ENCODE data around the gene KIFAP3. TPM values are rescaled to one million over a fixed set of nuclear protein-coding genes. Genes with fewer than 3 reads are reported as not detected.
"Not testable (repeated sequence)": the region's sequence is repeated elsewhere in the genome, so short reads cannot be mapped to it uniquely, and the experiment has no call there.

KIFAP3 gene
- polyA plus RNA-seq, 3 donors from 2014 or later = 19.2 to 29.8 (median 28.9) TPM

DNA sequence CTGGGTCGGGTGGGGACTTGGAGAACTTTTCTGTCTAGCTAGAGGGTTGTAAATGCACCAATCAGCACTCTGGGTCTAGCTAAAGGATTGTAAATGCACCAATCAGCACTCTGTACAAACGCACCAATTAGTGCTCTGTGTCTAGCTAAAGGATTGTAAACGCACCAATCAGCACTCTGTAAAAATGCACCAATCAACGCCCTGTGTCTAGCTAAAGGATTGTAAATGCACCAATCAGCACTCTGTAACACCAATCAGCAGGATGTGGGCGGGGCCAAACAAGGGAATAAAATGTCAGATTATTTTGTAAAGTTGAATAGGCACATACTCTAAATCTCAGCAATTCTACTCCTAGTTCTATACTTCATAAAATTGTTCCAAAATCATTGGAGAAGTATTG lies 2.5 kb upstream of the KIFAP3 start:
- peaks cover 31 to 40% of the 10 kb centered on the region in 2 donors for H3K4me1 Mint-ChIP-seq
- H3K27me3 Mint-ChIP-seq (ENCODE audit: low read depth in 3 of 3) = peaks cover 8 to 15% (median 10%) of the 10 kb centered on the region in 3 donors
- H3K9me3 Mint-ChIP-seq = peaks cover 3 to 14% (median 7%) of the 10 kb centered on the region in 6 donors
- H3K36me3 Mint-ChIP-seq, DNase-seq, H3K4me3 Mint-ChIP-seq, H3K27ac Mint-ChIP-seq: not testable (repeated sequence)

DNA sequence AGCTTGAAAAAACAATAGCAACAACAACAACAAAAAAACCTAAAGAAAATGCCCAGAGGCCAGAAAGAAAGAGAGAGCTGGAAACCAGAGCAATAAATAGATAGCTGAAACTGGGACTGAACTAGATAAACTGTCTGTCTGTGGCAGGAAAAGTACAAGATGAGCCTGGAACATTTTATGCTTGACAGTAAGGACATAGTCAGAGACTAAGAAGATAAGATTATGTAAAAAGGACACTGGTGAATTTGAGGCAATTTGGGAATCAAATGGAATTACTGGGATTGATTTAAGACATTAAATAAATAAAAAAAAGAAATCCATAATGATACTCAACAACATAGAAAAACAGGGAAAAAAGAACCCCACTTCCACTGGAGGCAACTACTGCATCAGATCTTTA lies 1.7 kb upstream of the KIFAP3 start:
- DNase-seq = no peak
- H3K27me3 Mint-ChIP-seq (ENCODE audit: low read depth in 3 of 3) = peaks cover 8 to 12% (median 10%) of the 10 kb centered on the region in 3 donors
- peak overlapping the region in 1 of 6 donors; percentile 59 for H3K27ac Mint-ChIP-seq
- H3K4me3 Mint-ChIP-seq = no peak overlapping the region
- peaks cover 3 to 8% (median 5%) of the 10 kb centered on the region in 3 donors for H3K36me3 Mint-ChIP-seq
- peaks cover 3 to 14% (median 7%) of the 10 kb centered on the region in 6 donors for H3K9me3 Mint-ChIP-seq
- peaks cover 36 to 45% of the 10 kb centered on the region in 2 donors for H3K4me1 Mint-ChIP-seq

DNA sequence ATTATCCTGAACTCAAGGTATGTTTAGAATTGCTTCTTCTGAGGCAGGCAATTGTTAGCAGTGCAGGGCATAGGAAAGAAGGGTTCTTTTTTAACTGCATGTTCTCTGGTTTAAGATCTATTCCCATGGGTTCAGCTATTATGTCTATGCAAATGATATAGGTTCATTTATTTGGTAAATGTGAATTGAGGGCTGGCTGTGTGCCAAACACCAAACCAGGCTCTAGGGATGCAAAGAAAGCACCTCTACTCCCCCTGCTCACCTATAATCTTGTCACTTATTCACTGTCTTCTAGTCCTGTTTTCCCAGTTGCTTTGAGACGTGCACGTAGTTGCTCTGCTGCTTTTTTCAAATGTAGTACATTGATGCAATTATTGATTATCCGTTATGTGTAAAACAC lies 691 bp upstream of the KIFAP3 start:
- Mint-ChIP-seq H3K4me3 (peak overlapping the region; percentile 89 to 98 (median 95)), H3K36me3 (peaks cover 3 to 11% (median 5%) of the 10 kb centered on the region in 3 donors), H3K4me1 (peaks cover 44 to 55% of the 10 kb centered on the region in 2 donors), H3K9me3 (peaks cover 3 to 14% (median 7%) of the 10 kb centered on the region in 6 donors), H3K27me3 (ENCODE audit: low read depth in 3 of 3) (peaks cover 8 to 12% (median 10%) of the 10 kb centered on the region in 3 donors), H3K27ac (peak overlapping the region; percentile 93 to 99 (median 98))
- DNase-seq = no peak

DNA sequence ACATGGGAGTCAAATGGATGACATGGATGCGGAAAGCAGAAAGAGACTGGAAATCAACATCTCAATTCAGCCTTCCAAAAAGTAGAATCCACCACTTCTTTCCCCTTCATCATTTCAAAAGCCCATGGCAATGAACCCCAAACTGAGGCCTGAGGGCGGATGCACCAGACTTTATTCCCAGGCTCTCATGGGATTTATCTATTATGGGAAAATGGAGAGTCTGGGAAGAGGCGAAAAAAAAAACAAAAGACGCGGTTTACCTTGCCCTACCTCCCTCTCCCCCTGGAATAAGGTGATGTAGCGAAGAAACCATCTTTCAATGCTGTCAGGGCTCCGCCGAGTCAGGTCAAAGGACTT lies 624 bp downstream of the KIFAP3 start:
- no peak for DNase-seq
- Mint-ChIP-seq H3K9me3 (peaks cover 0 to 7% (median under 1%) of the 10 kb centered on the region in 6 donors), H3K4me3 (peak overlapping the region; percentile 89 to 98 (median 95)), H3K4me1 (peaks cover 54 to 68% of the 10 kb centered on the region in 2 donors), H3K27me3 (ENCODE audit: low read depth in 3 of 3) (peaks cover 8 to 12% (median 10%) of the 10 kb centered on the region in 3 donors), H3K27ac (peak overlapping the region; percentile 93 to 99 (median 98)), H3K36me3 (peaks cover 0 to 7% (median 5%) of the 10 kb centered on the region in 3 donors)

DNA sequence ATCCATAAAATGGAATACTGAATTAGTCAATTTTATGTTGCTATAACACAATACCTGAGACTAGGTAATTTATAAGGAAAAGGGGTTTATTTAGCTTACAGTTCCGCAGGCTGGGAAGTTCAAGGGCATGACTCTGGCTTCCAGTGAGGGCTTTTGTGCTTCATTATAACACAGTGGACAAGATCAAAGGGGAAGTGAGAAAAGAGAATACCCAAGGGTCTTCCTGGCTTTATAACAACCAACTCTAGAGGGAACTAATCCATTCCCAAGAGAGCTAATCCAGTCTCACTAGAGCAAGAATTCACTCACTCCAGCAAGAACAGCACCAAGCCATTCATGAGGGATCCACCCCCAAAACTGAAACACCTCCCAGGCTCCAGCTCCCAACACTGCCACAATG lies 3.1 kb downstream of the KIFAP3 start:
- H3K27ac Mint-ChIP-seq = peak overlapping the region in 4 of 6 donors; percentile 6 to 45 (median 15)
- H3K4me3 Mint-ChIP-seq = no peak overlapping the region
- peaks cover 75 to 93% of the 10 kb centered on the region in 2 donors for H3K4me1 Mint-ChIP-seq
- peaks cover 0 to 7% (median 0%) of the 10 kb centered on the region in 3 donors for H3K36me3 Mint-ChIP-seq
- H3K27me3 Mint-ChIP-seq (ENCODE audit: low read depth in 3 of 3) = peaks cover 7 to 10% (median 8%) of the 10 kb centered on the region in 3 donors
- H3K9me3 Mint-ChIP-seq = no peaks in the 10 kb centered on the region
- DNase-seq = no peak

DNA sequence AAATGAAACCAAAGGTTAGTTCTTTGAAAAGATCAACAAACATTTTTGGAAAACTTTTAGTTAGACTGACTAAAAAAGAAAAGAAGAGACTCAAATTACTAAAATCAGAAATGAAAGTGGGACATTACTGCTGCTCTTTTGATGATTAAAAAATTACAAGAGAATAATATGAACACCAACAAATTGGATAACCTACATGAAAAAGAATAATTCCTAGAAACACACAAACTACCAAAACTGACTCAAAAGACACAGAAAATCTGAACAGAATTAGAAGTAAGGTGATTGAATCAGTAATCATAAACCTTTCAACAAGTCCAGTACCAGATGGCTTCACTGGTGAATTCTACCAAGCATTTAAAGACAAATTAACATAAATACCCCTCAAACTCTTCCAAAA lies 5.6 kb downstream of the KIFAP3 start:
- Mint-ChIP-seq H3K27me3 (ENCODE audit: low read depth in 3 of 3) (peaks cover 0 to 2% (median under 1%) of the 10 kb centered on the region in 3 donors), H3K9me3 (no peaks in the 10 kb centered on the region), H3K4me3 (peak overlapping the region; percentile 9 to 67 (median 40)), H3K4me1 (peaks cover 59 to 85% of the 10 kb centered on the region in 2 donors), H3K36me3 (peaks cover 0 to 7% (median 0%) of the 10 kb centered on the region in 3 donors), H3K27ac (peak overlapping the region; percentile 58 to 84 (median 76))
- DNase-seq = no peak

DNA sequence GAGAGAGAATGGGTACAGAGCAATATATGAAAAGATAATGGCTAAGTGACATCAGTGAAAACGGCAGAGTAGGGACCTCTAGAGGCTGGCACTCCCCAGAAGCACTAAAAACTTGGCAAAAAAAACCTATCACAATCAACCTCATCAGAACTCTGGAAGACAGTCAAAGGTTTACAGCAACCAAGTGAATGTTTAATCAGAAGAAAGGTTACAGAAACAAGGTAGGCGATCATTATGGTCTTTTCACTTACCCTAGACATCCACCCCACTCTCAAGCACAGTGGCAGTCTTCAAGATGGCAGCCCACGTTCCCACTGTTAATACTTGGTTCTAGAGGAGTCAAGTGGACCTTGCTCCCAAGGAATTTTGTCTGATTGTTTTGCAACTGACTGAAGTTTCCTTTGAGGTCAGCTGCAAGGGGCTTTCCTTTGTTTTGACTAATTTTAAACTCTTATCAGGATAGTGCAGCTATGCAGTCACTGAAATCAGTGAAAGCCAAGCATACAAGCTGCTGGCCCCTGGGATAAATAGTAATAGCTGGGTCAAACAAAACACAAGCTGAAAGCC lies 7.2 kb downstream of the KIFAP3 start:
- Mint-ChIP-seq H3K36me3 (peaks cover 0 to 7% (median 3%) of the 10 kb centered on the region in 3 donors), H3K4me3 (peak overlapping the region in 2 of 5 donors; percentile 14 to 21), H3K9me3 (no peaks in the 10 kb centered on the region), H3K4me1 (peaks cover 57 to 85% of the 10 kb centered on the region in 2 donors), H3K27me3 (ENCODE audit: low read depth in 3 of 3) (peaks cover 0 to 2% (median 0%) of the 10 kb centered on the region in 3 donors), H3K27ac (peak overlapping the region in 4 of 6 donors; percentile 13 to 76 (median 66))
- DNase-seq = no peak

DNA sequence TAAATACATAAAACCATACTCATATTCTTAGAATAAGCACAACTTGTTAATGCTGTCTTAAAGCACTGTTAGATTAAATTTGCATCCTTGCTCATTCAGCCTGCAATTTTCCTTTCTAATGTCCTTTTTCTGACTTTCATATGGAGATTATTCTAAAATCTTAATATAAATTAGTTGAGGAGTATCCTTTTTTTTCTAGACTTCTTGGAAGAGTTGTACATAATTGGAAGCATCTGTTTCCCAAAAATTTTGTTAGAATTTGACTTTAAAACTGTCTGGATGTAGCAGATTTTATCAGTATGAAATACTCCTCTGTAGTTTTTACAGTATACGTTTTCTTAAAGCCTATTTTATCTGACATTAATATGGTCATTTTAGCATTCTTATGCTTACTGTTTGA lies 9.7 kb downstream of the KIFAP3 start:
- no peak overlapping the region for H3K27ac Mint-ChIP-seq
- H3K4me1 Mint-ChIP-seq = peaks cover 47 to 75% of the 10 kb centered on the region in 2 donors
- H3K9me3 Mint-ChIP-seq = peaks cover 0 to 2% (median 0%) of the 10 kb centered on the region in 6 donors
- peaks cover 3 to 7% (median 3%) of the 10 kb centered on the region in 3 donors for H3K36me3 Mint-ChIP-seq
- H3K27me3 Mint-ChIP-seq (ENCODE audit: low read depth in 3 of 3) = no peaks in the 10 kb centered on the region
- DNase-seq = no peak
- no peak overlapping the region for H3K4me3 Mint-ChIP-seq

DNA sequence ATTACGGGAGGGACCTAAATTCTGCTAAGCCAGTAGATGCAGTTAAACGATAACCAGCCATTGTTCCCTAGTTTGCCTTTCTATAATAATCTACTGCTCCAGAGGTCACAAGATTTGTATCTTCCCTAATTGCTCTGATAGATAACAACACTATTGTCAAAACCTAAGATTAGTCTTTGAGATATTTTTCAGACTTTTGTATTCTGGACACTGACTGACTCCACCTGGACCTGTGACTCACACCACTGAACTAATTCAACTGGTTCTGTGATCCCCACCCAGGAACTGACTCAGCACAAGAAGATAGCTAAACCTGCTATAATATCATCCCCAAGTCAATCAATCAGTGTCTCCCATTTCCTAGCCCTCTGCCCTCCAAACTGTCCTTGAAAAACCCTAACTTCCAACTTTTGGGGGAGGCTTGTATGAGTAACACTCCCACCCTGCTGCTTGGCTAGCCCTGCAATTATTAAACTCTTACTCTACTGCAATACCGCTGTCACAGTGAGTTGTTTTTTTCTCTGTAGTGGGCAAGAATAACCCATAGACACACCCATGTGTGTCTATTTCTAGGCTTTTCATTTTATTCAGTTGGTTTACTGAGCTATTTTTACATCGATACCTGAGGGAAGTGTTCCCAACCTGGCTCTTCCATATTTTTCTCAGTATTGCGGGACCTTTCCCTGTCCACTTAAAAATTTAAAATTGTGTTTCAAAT lies 11.2 kb downstream of the KIFAP3 start:
- DNase-seq = no peak
- H3K27ac Mint-ChIP-seq = peak overlapping the region in 2 of 6 donors; percentile 30 to 55
- H3K9me3 Mint-ChIP-seq = peaks cover 0 to 2% (median 0%) of the 10 kb centered on the region in 6 donors
- no peaks in the 10 kb centered on the region for H3K27me3 Mint-ChIP-seq (ENCODE audit: low read depth in 3 of 3)
- H3K4me3 Mint-ChIP-seq = peak overlapping the region in 1 of 5 donors; percentile 38
- H3K36me3 Mint-ChIP-seq = peaks cover 3 to 7% (median 3%) of the 10 kb centered on the region in 3 donors
- H3K4me1 Mint-ChIP-seq = peaks cover 42 to 72% of the 10 kb centered on the region in 2 donors

DNA sequence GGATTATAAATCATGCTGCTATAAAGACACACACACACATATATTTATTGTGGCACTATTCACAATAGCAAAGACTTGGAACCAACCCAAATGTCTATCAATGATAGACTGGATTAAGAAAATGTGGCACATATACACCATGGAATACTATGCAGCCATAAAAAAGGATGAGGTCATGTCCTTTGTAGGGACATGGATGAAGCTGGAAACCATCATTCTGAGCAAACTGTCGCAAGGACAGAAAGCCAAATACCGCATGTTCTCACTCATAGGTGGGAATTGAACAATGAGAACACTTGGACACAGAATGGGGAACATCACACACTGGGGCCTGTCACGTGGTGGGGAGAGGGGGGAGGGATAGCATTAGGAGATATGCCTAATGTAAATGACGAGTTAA lies 12.8 kb downstream of the KIFAP3 start:
- H3K36me3 Mint-ChIP-seq; H3K9me3 Mint-ChIP-seq; DNase-seq; H3K4me3 Mint-ChIP-seq; H3K27me3 Mint-ChIP-seq (ENCODE audit: low read depth in 3 of 3); H3K27ac Mint-ChIP-seq: not testable (repeated sequence)
- peaks cover 29 to 67% of the 10 kb centered on the region in 2 donors for H3K4me1 Mint-ChIP-seq

DNA sequence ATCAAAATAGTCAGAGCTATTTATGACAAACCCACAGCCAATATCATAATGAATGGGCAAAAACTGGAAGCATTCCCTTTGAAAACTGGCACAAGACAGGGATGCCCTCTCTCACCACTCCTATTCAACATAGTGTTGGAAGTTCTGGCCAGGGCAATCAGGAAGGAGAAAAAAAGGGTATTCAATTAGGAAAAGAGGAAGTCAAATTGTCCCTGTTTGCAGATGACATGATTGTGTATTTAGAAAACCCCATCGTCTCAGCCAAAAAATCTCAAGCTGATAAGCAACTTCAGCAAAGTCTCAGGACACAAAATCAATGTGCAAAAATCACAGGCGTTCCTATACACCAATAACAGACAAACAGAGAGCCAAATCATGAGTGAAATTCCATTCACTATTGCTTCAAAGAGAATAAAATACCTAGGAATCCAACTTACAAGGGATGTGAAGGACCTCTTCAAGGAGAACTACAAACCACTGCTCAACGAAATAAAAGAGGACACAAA lies 14.4 kb downstream of the KIFAP3 start:
- DNase-seq; H3K4me3 Mint-ChIP-seq; H3K27me3 Mint-ChIP-seq (ENCODE audit: low read depth in 3 of 3); H3K9me3 Mint-ChIP-seq; H3K36me3 Mint-ChIP-seq: not testable (repeated sequence)
- Mint-ChIP-seq H3K27ac (peak overlapping the region in 2 of 6 donors; percentile 51 to 68), H3K4me1 (peaks cover 27 to 65% of the 10 kb centered on the region in 2 donors)

DNA sequence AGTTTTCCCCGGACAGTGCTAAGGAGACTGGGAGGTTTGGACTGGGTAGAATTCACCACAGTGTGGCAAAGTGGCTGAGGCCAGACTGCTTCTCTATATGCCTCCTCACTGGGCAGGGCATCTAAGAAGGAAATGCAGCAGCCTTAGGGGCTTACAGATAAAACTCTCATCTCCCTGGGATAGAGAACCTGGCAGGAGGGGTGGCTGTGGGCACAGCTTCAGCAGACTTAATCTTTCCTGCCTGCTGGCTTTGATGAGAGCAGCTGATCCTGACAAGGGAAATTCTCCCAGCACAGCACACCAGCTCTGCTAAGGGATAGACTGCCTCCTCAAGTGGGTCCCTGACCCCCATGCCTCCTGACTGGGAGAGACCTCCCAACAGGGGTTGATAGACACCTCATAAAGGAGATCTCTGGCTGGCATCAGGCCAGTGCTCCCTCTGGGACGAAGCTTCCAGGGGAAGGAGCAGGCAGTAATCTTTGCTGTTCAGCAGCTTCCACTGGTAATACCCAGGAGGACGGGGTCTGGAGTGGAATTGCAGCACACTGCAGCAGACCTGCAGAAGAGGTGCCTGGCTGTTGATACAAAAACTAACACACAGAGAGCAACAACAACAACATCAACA lies 25.2 kb downstream of the KIFAP3 start:
- Mint-ChIP-seq H3K9me3 (peaks cover 0 to 2% (median 0%) of the 10 kb centered on the region in 6 donors), H3K36me3 (peaks cover 43 to 65% (median 50%) of the 10 kb centered on the region in 3 donors), H3K27me3 (ENCODE audit: low read depth in 3 of 3) (peaks cover 0 to 3% (median 0%) of the 10 kb centered on the region in 3 donors), H3K4me1 (peaks cover 23 to 53% of the 10 kb centered on the region in 2 donors), H3K27ac (peak overlapping the region in 1 of 6 donors; percentile 74), H3K4me3 (no peak overlapping the region)
- DNase-seq = no peak

DNA sequence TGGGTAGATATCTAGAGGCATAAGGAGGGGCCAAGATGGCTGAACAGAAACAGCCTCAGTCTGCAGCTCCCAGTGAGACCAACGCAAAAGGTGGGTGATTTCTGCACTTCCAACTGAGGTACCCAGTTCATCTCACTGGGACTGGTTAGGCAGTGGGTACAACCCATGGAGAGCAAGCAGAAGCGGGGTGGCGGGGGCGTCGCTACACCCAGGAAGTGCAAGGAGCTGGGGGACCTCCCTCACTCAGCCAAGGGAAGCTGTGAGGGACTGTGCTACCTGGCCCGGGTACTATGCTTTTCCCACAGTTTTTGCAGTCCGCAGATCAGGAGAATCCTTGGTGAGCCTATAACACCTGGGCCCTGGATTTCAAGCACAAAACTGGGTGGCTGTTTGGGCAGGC lies 26.0 kb downstream of the KIFAP3 start:
- H3K4me3 Mint-ChIP-seq = no peak overlapping the region
- peaks cover 21 to 47% of the 10 kb centered on the region in 2 donors for H3K4me1 Mint-ChIP-seq
- H3K27ac Mint-ChIP-seq = no peak overlapping the region
- peaks cover 0 to 3% (median 0%) of the 10 kb centered on the region in 3 donors for H3K27me3 Mint-ChIP-seq (ENCODE audit: low read depth in 3 of 3)
- DNase-seq = no peak
- H3K9me3 Mint-ChIP-seq = peaks cover 0 to 2% (median 0%) of the 10 kb centered on the region in 6 donors
- H3K36me3 Mint-ChIP-seq = peaks cover 42 to 62% (median 45%) of the 10 kb centered on the region in 3 donors
